Tibial nerve (tissue), 3 donors: ENCODE data around the gene KDR.

Experiments
- POLR2A ChIP-seq, 2 donors: fragments of 450-650 bp; IDR thresholded peaks; one replicate each; pipeline ENCODE4 v1.6.1; 2017; ENCODE audit warnings: antibody characterized with exemption in 2 of 2, mild to moderate bottlenecking in 2 of 2, moderate library complexity in 2 of 2
- TF ChIP-seq, protein P1 (sequence below), 5 experiments: fragments of 200-600 bp in 3 of 5; fragments of 450-650 bp in 2 of 5; sonication (generic) in 3 of 5; IDR thresholded peaks; one replicate each; pipeline ENCODE4 v1.5.1; 2016 to 2019; ENCODE audit warnings: antibody characterized with exemption in 5 of 5, mild to moderate bottlenecking in 3 of 5, moderate library complexity in 2 of 5

DNA sequence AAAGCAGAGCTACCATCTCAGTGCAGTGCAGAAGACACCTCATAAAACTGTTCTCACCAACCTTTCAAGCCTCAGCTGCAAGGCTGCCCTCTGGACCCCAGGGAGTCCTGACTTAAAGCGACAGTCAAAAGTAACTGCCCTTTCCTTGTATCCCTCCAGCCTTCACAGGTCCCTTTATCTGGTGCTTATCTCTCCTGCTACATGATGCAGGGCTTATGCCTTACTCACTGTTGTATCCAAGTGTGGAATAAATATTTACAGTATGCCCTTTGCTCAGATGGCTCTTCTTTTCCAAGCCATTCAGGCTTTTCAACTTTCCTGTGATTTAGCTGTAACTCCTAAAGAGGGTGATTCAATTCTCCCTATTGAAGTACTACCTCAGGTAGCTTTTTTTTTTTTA is 92.6 kb downstream of the KDR start:
- no peak for TF ChIP-seq POLR2A (IDR thresholded peaks at IDR 0.05)
- TF ChIP-seq, protein P1, sequence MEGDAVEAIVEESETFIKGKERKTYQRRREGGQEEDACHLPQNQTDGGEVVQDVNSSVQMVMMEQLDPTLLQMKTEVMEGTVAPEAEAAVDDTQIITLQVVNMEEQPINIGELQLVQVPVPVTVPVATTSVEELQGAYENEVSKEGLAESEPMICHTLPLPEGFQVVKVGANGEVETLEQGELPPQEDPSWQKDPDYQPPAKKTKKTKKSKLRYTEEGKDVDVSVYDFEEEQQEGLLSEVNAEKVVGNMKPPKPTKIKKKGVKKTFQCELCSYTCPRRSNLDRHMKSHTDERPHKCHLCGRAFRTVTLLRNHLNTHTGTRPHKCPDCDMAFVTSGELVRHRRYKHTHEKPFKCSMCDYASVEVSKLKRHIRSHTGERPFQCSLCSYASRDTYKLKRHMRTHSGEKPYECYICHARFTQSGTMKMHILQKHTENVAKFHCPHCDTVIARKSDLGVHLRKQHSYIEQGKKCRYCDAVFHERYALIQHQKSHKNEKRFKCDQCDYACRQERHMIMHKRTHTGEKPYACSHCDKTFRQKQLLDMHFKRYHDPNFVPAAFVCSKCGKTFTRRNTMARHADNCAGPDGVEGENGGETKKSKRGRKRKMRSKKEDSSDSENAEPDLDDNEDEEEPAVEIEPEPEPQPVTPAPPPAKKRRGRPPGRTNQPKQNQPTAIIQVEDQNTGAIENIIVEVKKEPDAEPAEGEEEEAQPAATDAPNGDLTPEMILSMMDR (IDR thresholded peaks at IDR 0.05) = no peak
